ENCODE data around the gene MED14. TPM values are rescaled to one million over a fixed set of nuclear protein-coding genes. Genes with fewer than 3 reads are reported as not detected.

Gene MED14
- total RNA-seq, 1 experiment from 2014 or later: 17.4 TPM

- no peak for DNase-seq (ENCODE audit: low read depth)
Observed at GRCh38 chrX:40729598-40730584, 5.5 kb downstream of the MED14 start.

- no peak for DNase-seq (ENCODE audit: low read depth)
Observed at GRCh38 chrX:40727581-40728252, 7.6 kb downstream of the MED14 start.

- DNase-seq (ENCODE audit: low read depth): no peak
Observed at GRCh38 chrX:40727093-40727492, 8.2 kb downstream of the MED14 start.

- DNase-seq (ENCODE audit: low read depth): no peak
Observed at GRCh38 chrX:40722930-40723329, 12.4 kb downstream of the MED14 start.

GRCh38 chrX:40721489-40722106 lies 13.7 kb downstream of the MED14 start:
- no peak for DNase-seq (ENCODE audit: low read depth)

- DNase-seq (ENCODE audit: low read depth): no peak
Observed at GRCh38 chrX:40720792-40721191, 14.6 kb downstream of the MED14 start.

GRCh38 chrX:40720339-40720738 lies 15.0 kb downstream of the MED14 start:
- DNase-seq (ENCODE audit: low read depth): no peak

- no peak for DNase-seq (ENCODE audit: low read depth)
Observed at GRCh38 chrX:40719731-40720130, 15.6 kb downstream of the MED14 start.

- no peak for DNase-seq (ENCODE audit: low read depth)
Observed at GRCh38 chrX:40719218-40719617, 16.1 kb downstream of the MED14 start.

- DNase-seq (ENCODE audit: low read depth): no peak
Observed at GRCh38 chrX:40709395-40709794, 25.9 kb downstream of the MED14 start.

- no peak for DNase-seq (ENCODE audit: low read depth)
Observed at GRCh38 chrX:40705658-40706312, 29.6 kb downstream of the MED14 start.

- DNase-seq (ENCODE audit: low read depth): no peak
Observed at GRCh38 chrX:40700640-40701342, 34.6 kb downstream of the MED14 start.

- no peak for DNase-seq (ENCODE audit: low read depth)
Observed at GRCh38 chrX:40698851-40699250, 36.5 kb downstream of the MED14 start.

- no peak for DNase-seq (ENCODE audit: low read depth)
Observed at GRCh38 chrX:40694802-40695201, 40.5 kb downstream of the MED14 start.

GRCh38 chrX:40688929-40689328 lies 46.4 kb downstream of the MED14 start:
- no peak for DNase-seq (ENCODE audit: low read depth)

GRCh38 chrX:40687169-40687568 lies 48.2 kb downstream of the MED14 start:
- DNase-seq (ENCODE audit: low read depth): no peak

GRCh38 chrX:40685362-40685918 lies 49.9 kb downstream of the MED14 start:
- DNase-seq (ENCODE audit: low read depth): no peak

- no peak for DNase-seq (ENCODE audit: low read depth)
Observed at GRCh38 chrX:40684092-40684491, 51.2 kb downstream of the MED14 start.

- no peak for DNase-seq (ENCODE audit: low read depth)
Observed at GRCh38 chrX:40683245-40683644, 52.1 kb downstream of the MED14 start.

- no peak for DNase-seq (ENCODE audit: low read depth)
Observed at GRCh38 chrX:40671126-40671525, 64.2 kb downstream of the MED14 start.
